Stomach (tissue), 9 donors: ENCODE results near the gene MAGI2. TPM values are rescaled to one million over a fixed set of nuclear protein-coding genes. Genes with fewer than 3 reads are reported as not detected.

ENCODE experiments used
- DNase-seq, 2 donors: peaks; one replicate each; pipeline versions ENCODE4 v3.0.0 to v3.0.0-alpha.2; 2013 to 2019
- H3K27ac ChIP-seq, 5 donors: fragments of 200-600 bp in 4 of 5; sonication (generic) in 4 of 5; one replicate each; pipeline ENCODE4 v1.5.1; 2013 to 2019; ENCODE audit warnings: mild to moderate bottlenecking in 1 of 5, moderate library complexity in 1 of 5
- H3K27me3 ChIP-seq, 3 donors: fragments of 200-600 bp; sonication (generic); one replicate each; pipeline ENCODE4 v1.5.1; 2017 to 2019; ENCODE audit warnings: mixed run types in 1 of 3
- H3K36me3 ChIP-seq, 4 donors: fragments of 200-600 bp; sonication (generic); 1 replicate in 3 of 4; 2 replicates in 1 of 4; pipeline ENCODE4 v1.5.1; 2016 to 2019
- H3K4me1 ChIP-seq, 4 donors: fragments of 200-600 bp; sonication (generic); one replicate each; pipeline ENCODE4 v1.5.1; 2016 to 2019
- H3K4me3 ChIP-seq, 4 donors: fragments of 200-600 bp; sonication (generic) in 3 of 4; one replicate each; pipeline ENCODE4 v1.5.1; 2016 to 2019; ENCODE audit warnings: mild to moderate bottlenecking in 1 of 4
- H3K9me3 ChIP-seq, 4 donors: fragments of 200-600 bp; sonication (generic); one replicate each; pipeline ENCODE4 v1.5.1; 2016 to 2019
- EP300 ChIP-seq: sonication (generic); formaldehyde crosslinking; IDR thresholded peaks from one replicate; pipeline ENCODE4 v1.6.1; 2017; ENCODE audit warnings: antibody characterized with exemption
- POLR2A ChIP-seq, 4 donors: fragments of 450-650 bp; IDR thresholded peaks; one replicate each; pipeline ENCODE4 v1.6.1; 2016; ENCODE audit warnings: antibody characterized with exemption in 4 of 4, control low read depth in 2 of 4, mild to moderate bottlenecking in 1 of 4, moderate library complexity in 1 of 4
- POLR2AphosphoS5 ChIP-seq, 3 donors: sonication (generic); formaldehyde crosslinking; IDR thresholded peaks; one replicate each; pipeline ENCODE4 v1.6.1; 2016; ENCODE audit warnings: antibody characterized with exemption in 3 of 3
- WGBS, 5 donors: extraction: QIAGEN DNeasy Blood & Tissue Kit in 3 of 5; methylation state at CpG; one replicate each; pipeline versions ENCODE4 v1.1.5 to v1.1.7; 2013 to 2018; 5-methylcytosine and 5-hydroxymethylcytosine counted together
- intact Hi-C: fragments of 100-400 bp; cut with DNase I; formaldehyde crosslinking; loops from one replicate; pipeline ENCODE4 v1.15.1; 2023; ENCODE audit warnings: low total_unique reads
- polyA plus RNA-seq, 3 donors: library from polyadenylated mRNA; stranded (reverse); fragments of 200-250 nt; gene quantifications; one replicate each; pipeline ENCODE4 v1.2.3, GENCODE V29; 2013
- total RNA-seq, 5 donors: library from RNA; depleted of rRNA; stranded (reverse); fragments of >200 nt; gene quantifications; one replicate each; pipeline versions ENCODE4 v1.1.0 to v1.2.3, GENCODE V29; 2014 to 2016
- TF ChIP-seq, protein P1 (sequence below), 7 experiments: fragments of 450-650 bp in 4 of 7; fragments of 200-600 bp in 3 of 7; sonication (generic) in 3 of 7; IDR thresholded peaks; one replicate each; pipeline ENCODE4 v1.5.1; 2016 to 2019; ENCODE audit warnings: antibody characterized with exemption in 7 of 7, control low read depth in 2 of 7, mild to moderate bottlenecking in 1 of 7
- donor health status: healthy with polysubstance abuse.
- donor health status: Bipolar disorder and iron deficiency.
- donor health status: healthy.

The MAGI2 gene
- total and polyA plus RNA-seq, 8 donors, result 0.92 to 53.9 (median 5.8) TPM

DNA sequence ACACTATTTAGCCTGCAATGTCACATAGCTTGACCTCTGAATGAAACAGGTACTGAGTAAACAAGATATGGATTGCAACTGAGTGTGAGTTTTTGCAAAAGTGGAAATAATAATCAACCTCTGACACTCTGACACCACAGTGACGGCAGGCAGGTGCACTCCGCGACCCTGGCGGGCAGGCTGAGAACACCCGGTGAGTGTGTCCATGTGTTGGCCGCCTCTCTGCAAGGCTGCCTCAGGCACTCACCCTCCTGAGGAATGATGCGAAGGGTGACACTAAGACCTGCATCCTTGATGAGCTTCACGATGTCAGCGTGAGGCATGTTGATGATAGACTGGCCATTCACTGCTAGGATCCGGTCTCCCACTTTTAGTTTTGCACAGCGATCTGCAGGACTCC, 1318.7 kb downstream of the MAGI2 start:
- DNase-seq, result no peak
- H3K4me1 ChIP-seq, result no peaks in the 10 kb centered on the region
- H3K27ac ChIP-seq, result no peak overlapping the region
- H3K27me3 ChIP-seq, result no peaks in the 10 kb centered on the region
- H3K4me3 ChIP-seq, result no peak overlapping the region
- intact Hi-C loops, result no loop called here
- H3K36me3 ChIP-seq, result peaks cover 0 to 4% (median 0%) of the 10 kb centered on the region in 4 donors
- TF ChIP-seq POLR2AphosphoS5 (IDR thresholded peaks at IDR 0.05) (no peak), EP300 (no peak), POLR2A (IDR thresholded peaks at IDR 0.05) (no peak)
- TF ChIP-seq, protein P1, sequence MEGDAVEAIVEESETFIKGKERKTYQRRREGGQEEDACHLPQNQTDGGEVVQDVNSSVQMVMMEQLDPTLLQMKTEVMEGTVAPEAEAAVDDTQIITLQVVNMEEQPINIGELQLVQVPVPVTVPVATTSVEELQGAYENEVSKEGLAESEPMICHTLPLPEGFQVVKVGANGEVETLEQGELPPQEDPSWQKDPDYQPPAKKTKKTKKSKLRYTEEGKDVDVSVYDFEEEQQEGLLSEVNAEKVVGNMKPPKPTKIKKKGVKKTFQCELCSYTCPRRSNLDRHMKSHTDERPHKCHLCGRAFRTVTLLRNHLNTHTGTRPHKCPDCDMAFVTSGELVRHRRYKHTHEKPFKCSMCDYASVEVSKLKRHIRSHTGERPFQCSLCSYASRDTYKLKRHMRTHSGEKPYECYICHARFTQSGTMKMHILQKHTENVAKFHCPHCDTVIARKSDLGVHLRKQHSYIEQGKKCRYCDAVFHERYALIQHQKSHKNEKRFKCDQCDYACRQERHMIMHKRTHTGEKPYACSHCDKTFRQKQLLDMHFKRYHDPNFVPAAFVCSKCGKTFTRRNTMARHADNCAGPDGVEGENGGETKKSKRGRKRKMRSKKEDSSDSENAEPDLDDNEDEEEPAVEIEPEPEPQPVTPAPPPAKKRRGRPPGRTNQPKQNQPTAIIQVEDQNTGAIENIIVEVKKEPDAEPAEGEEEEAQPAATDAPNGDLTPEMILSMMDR (IDR thresholded peaks at IDR 0.05), result no peak
- H3K9me3 ChIP-seq, result no peaks in the 10 kb centered on the region
- 65 to 77% (median 69%) methylated on average over 11 of the region's 11 CpGs for WGBS, 5 donors

DNA sequence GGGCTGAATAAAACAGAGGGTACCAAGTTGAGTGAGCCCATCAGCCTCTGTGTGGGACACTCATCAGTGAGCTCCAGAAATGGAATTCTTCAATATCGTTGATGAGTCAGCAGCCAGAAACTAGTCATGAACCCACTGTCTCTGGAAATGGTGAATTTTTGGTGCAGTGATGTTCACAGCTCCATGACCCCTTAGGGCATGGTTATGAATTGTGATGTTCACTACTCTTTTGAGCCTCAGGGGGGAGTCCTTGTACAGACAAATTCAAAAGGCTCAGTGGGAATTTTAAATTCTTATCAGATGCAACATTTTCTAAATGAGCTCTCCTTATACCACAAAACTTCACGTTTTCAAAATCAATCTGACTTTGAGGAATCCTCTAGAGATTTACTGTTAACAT, 1319.2 kb downstream of the MAGI2 start:
- intact Hi-C loops, result no loop called here
- H3K27ac ChIP-seq, result no peak overlapping the region
- no peak overlapping the region for H3K4me3 ChIP-seq
- 44 to 55% (median 49%) methylated on average over 2 of the region's 2 CpGs for WGBS, 5 donors
- DNase-seq, result peak in 1 of 2 donors; percentile 42
- no peaks in the 10 kb centered on the region for H3K27me3 ChIP-seq
- H3K9me3 ChIP-seq, result no peaks in the 10 kb centered on the region
- no peak for TF ChIP-seq EP300
- TF ChIP-seq, protein P1 (IDR thresholded peaks at IDR 0.05), result peak in 2 of 7 experiments; percentile 20 to 29
- peaks cover 0 to 4% (median 0%) of the 10 kb centered on the region in 4 donors for H3K36me3 ChIP-seq
- no peaks in the 10 kb centered on the region for H3K4me1 ChIP-seq

DNA sequence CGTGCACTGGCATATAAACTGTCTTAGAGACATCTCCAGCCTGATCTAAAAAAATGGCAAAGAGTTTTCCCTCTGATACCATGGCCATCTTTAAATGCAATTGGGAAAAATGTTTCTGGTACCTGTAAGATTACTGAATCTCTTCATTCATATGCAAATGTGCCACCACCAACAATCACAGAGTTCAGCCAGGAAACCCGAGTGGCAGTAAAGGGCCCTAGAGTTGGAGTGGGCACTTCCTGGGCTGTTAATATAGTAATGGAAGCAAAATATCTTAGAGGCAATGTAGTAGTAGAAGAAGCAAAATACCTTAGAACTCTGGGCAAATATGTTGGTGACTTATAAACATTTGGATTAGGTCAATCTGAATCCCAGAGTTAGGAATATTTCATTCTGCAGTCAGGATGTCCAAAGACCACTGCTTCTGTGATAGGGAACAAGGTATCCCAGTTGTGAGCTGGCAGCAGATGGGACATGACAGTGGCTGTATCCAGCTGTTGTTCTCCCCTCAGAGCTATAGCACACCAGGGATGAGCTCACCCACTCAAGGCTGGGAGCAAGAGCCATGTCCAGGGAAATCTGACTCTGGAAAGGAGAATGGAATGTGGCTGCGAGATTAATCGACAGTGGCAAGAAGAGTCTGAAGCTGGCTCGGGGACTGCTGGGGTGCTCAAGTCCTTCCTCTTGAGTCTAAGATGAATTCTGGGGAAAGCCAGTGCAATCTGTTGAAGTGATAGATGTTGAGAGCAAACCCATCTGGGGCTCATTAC, 1322.8 kb downstream of the MAGI2 start:
- H3K4me3 ChIP-seq, result no peak overlapping the region

DNA sequence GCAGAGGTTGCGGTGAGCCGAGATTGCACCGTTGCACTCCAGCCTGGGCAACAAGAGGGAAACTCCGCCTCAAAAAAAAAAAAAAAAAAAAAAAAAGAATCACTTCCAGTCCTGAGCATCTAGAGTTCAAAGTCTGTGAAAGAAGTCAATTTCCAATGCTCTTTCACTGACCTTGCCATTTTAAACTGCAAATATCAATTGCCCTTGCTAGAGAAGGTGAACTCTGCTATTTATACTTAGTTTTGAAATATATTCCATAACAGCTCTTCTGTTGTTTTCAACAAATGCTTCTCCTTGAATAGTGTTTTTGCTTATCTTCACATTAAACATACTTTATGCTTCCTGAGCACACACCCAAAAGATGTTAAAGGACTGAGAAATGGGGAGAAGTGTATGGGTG, 1323.6 kb downstream of the MAGI2 start:
- H3K36me3 ChIP-seq, result peaks cover 0 to 4% (median 0%) of the 10 kb centered on the region in 4 donors
- H3K9me3 ChIP-seq, result no peaks in the 10 kb centered on the region
- intact Hi-C loops, result no loop called here
- no peak overlapping the region for H3K27ac ChIP-seq
- 82 to 100% (median 89%) methylated on average over 4 of the region's 4 CpGs for WGBS, 5 donors
- no peaks in the 10 kb centered on the region for H3K27me3 ChIP-seq
- no peak overlapping the region for H3K4me3 ChIP-seq
- no peak for DNase-seq
- TF ChIP-seq, protein P1 (IDR thresholded peaks at IDR 0.05), result no peak
- no peaks in the 10 kb centered on the region for H3K4me1 ChIP-seq

More for the DNA sequence above, 1322.8 kb downstream of the MAGI2 start:
- intact Hi-C loops, result no loop called here
- 57 to 82% (median 64%) methylated on average over 5 of the region's 5 CpGs for WGBS, 5 donors
- Histone ChIP-seq H3K9me3 (no peaks in the 10 kb centered on the region), H3K36me3 (peaks cover 0 to 4% (median 0%) of the 10 kb centered on the region in 4 donors), H3K27ac (no peak overlapping the region), H3K4me1 (no peaks in the 10 kb centered on the region), H3K27me3 (no peaks in the 10 kb centered on the region)
- TF ChIP-seq, protein P1 (IDR thresholded peaks at IDR 0.05), result no peak
- TF ChIP-seq POLR2A (IDR thresholded peaks at IDR 0.05) (no peak), EP300 (no peak), POLR2AphosphoS5 (IDR thresholded peaks at IDR 0.05) (no peak)
- DNase-seq, result no peak
